ENCODE measurements around the gene REL. TPM values are rescaled to one million over a fixed set of nuclear protein-coding genes. Genes with fewer than 3 reads are reported as not detected.
"Not testable (repeated sequence)": the region's sequence is repeated elsewhere in the genome, so short reads cannot be mapped to it uniquely, and the experiment has no call there.

The REL gene
- total RNA-seq, 1 donor, result 7.3 TPM

- no peak for DNase-seq (ENCODE audit: low read depth)
- H3K4me3 ChIP-seq (ENCODE audit: low read depth, low read length), result no peak overlapping the region
- TF ChIP-seq CTCF (IDR thresholded peaks at IDR 0.05; ENCODE audit: insufficient read depth, low read depth, low read length), result no peak
Measured at GRCh38 chr2:60852282-60852860, 29.0 kb upstream of the REL start.

- H3K4me3 ChIP-seq (ENCODE audit: low read depth, low read length), result no peak overlapping the region
- DNase-seq (ENCODE audit: low read depth), result no peak
- TF ChIP-seq CTCF (IDR thresholded peaks at IDR 0.05; ENCODE audit: insufficient read depth, low read depth, low read length), result no peak
Measured at GRCh38 chr2:60853531-60853930, 27.8 kb upstream of the REL start.

GRCh38 chr2:60855989-60856669 lies 25.2 kb upstream of the REL start:
- TF ChIP-seq CTCF (IDR thresholded peaks at IDR 0.05; ENCODE audit: insufficient read depth, low read depth, low read length), result no peak
- H3K4me3 ChIP-seq (ENCODE audit: low read depth, low read length), result no peak overlapping the region
- DNase-seq (ENCODE audit: low read depth), result no peak

GRCh38 chr2:60857056-60857455 lies 24.3 kb upstream of the REL start:
- no peak for DNase-seq (ENCODE audit: low read depth)
- no peak for TF ChIP-seq CTCF (IDR thresholded peaks at IDR 0.05; ENCODE audit: insufficient read depth, low read depth, low read length)
- no peak overlapping the region for H3K4me3 ChIP-seq (ENCODE audit: low read depth, low read length)

- TF ChIP-seq CTCF (IDR thresholded peaks at IDR 0.05; ENCODE audit: insufficient read depth, low read depth, low read length), result no peak
- no peak for DNase-seq (ENCODE audit: low read depth)
- H3K4me3 ChIP-seq (ENCODE audit: low read depth, low read length), result no peak overlapping the region
Measured at GRCh38 chr2:60858897-60859311, 22.5 kb upstream of the REL start.

- TF ChIP-seq CTCF (IDR thresholded peaks at IDR 0.05; ENCODE audit: insufficient read depth, low read depth, low read length), result no peak
- no peak overlapping the region for H3K4me3 ChIP-seq (ENCODE audit: low read depth, low read length)
- DNase-seq (ENCODE audit: low read depth), result no peak
Measured at GRCh38 chr2:60861736-60862135, 19.6 kb upstream of the REL start.

GRCh38 chr2:60862642-60863041 lies 18.7 kb upstream of the REL start:
- DNase-seq (ENCODE audit: low read depth), result no peak
- H3K4me3 ChIP-seq (ENCODE audit: low read depth, low read length), result no peak overlapping the region
- no peak for TF ChIP-seq CTCF (IDR thresholded peaks at IDR 0.05; ENCODE audit: insufficient read depth, low read depth, low read length)

GRCh38 chr2:60865361-60865760 lies 16.0 kb upstream of the REL start:
- not testable (repeated sequence) for H3K4me3 ChIP-seq (ENCODE audit: low read depth, low read length); DNase-seq (ENCODE audit: low read depth)

All from fibroblast of villous mesenchyme (primary cell).